A549 (cell line): ENCODE data around the gene TMOD2. TPM values are rescaled to one million over a fixed set of nuclear protein-coding genes. Genes with fewer than 3 reads are reported as not detected.
A peak's percentile ranks its signal among the peaks of the same experiment; 100 is the strongest.

Source experiments
- ATOH8 ChIP-seq: fragments of 250-450 bp; sonication (Bioruptor Pico); IDR thresholded peaks from 2 replicates; pipeline ENCODE4 v1.5.0; 2020; ENCODE audit warnings: low read depth, mild to moderate bottlenecking, moderate library complexity
- BCL3 ChIP-seq: fragments of >200 bp; sonication (Bioruptor Twin); formaldehyde crosslinking; IDR thresholded peaks from 3 replicates; pipeline ENCODE4 v1.6.1; 2016
- BHLHE40 ChIP-seq: IDR thresholded peaks from 2 replicates; pipeline ENCODE4 v1.6.1; 2012; ENCODE audit warnings: low read depth, low read length, inconsistent platforms
- CBX2 ChIP-seq: fragments of 200-600 bp; sonication (generic); IDR thresholded peaks from 2 replicates; pipeline ENCODE4 v1.6.1; 2016; ENCODE audit warnings: low read depth, mild to moderate bottlenecking, borderline replicate concordance
- CBX8 ChIP-seq: fragments of 200-600 bp; sonication (generic); IDR thresholded peaks from 2 replicates; pipeline ENCODE4 v1.6.1; 2016
- CEBPB ChIP-seq, 2 experiments: fragments of >200 bp in 1 of 2; sonication (Bioruptor Twin) in 1 of 2; formaldehyde crosslinking in 1 of 2; IDR thresholded peaks; 2 replicates each; pipeline ENCODE4 v1.6.1; 2012 to 2016
- CTCF ChIP-seq: fragments of >200 bp; sonication (Bioruptor Twin); formaldehyde crosslinking; IDR thresholded peaks from 3 replicates; pipeline ENCODE4 v1.5.1; 2016
- E2F6 ChIP-seq: IDR thresholded peaks from 2 replicates; pipeline ENCODE4 v1.6.1; 2012; ENCODE audit warnings: low read depth, borderline replicate concordance
- EHF ChIP-seq: fragments of 250-450 bp; sonication (Bioruptor Pico); IDR thresholded peaks from 2 replicates; pipeline ENCODE4 v1.5.0; 2020; ENCODE audit warnings: mild to moderate bottlenecking
- EHMT2 ChIP-seq: fragments of 200-600 bp; sonication (generic); IDR thresholded peaks from 2 replicates; pipeline ENCODE4 v1.6.1; 2016; ENCODE audit warnings: antibody characterized with exemption, low read depth, mild to moderate bottlenecking, moderate library complexity
- ELK1 ChIP-seq: fragments of 150-350 bp; IDR thresholded peaks from 2 replicates; pipeline ENCODE4 v1.6.1; 2014; ENCODE audit warnings: low read depth, mild to moderate bottlenecking, low read length
- EP300 ChIP-seq, 2 experiments: fragments of >200 bp; sonication (Bioruptor Twin); formaldehyde crosslinking; IDR thresholded peaks; 2 replicates in 1 of 2; 3 replicates in 1 of 2; pipeline ENCODE4 v1.6.1; 2016 to 2017
- ESRRA ChIP-seq: fragments of 150-350 bp; IDR thresholded peaks from 2 replicates; pipeline ENCODE4 v1.6.1; 2014; ENCODE audit warnings: mild to moderate bottlenecking, low read length, borderline replicate concordance
- FOSL2 ChIP-seq, 2 experiments: fragments of 450-650 bp in 1 of 2; fragments of >200 bp in 1 of 2; sonication (Bioruptor Twin) in 1 of 2; formaldehyde crosslinking; IDR thresholded peaks; 2 replicates each; pipeline versions ENCODE4 v1.5.0 to v1.6.1; 2016 to 2020; ENCODE audit warnings: mild to moderate bottlenecking in 1 of 2, moderate library complexity in 1 of 2
- FOXS1 ChIP-seq: fragments of 250-450 bp; sonication (Bioruptor Pico); IDR thresholded peaks from 2 replicates; pipeline ENCODE4 v1.5.0; 2020; ENCODE audit warnings: mild to moderate bottlenecking, moderate library complexity
- GATA3 ChIP-seq: IDR thresholded peaks from 2 replicates; pipeline ENCODE4 v1.6.1; 2012; ENCODE audit warnings: borderline replicate concordance
- HES2 ChIP-seq: fragments of >200 bp; sonication (Bioruptor Twin); formaldehyde crosslinking; IDR thresholded peaks from 2 replicates; pipeline ENCODE4 v1.6.1; 2016
- HOXA7 ChIP-seq: fragments of 250-450 bp; sonication (Bioruptor Pico); IDR thresholded peaks from 2 replicates; pipeline ENCODE4 v1.5.0; 2020; ENCODE audit warnings: mild to moderate bottlenecking, moderate library complexity
- HOXB13 ChIP-seq: fragments of 250-450 bp; sonication (Bioruptor Pico); IDR thresholded peaks from 2 replicates; pipeline ENCODE4 v1.5.0; 2020; ENCODE audit warnings: low read depth, mild to moderate bottlenecking, moderate library complexity
- JUN ChIP-seq, 2 experiments: fragments of >200 bp; sonication (Bioruptor Twin); formaldehyde crosslinking; IDR thresholded peaks; 2 replicates in 1 of 2; 3 replicates in 1 of 2; pipeline ENCODE4 v1.6.1; 2016 to 2017
- JUNB ChIP-seq: fragments of >200 bp; sonication (Bioruptor Twin); formaldehyde crosslinking; IDR thresholded peaks from 2 replicates; pipeline ENCODE4 v1.6.1; 2016
- KDM1A ChIP-seq: fragments of 200-600 bp; sonication (generic); IDR thresholded peaks from 2 replicates; pipeline ENCODE4 v1.6.1; 2016; ENCODE audit warnings: low read depth, mild to moderate bottlenecking
- MAFK ChIP-seq: fragments of 450-650 bp; IDR thresholded peaks from 2 replicates; pipeline ENCODE4 v1.6.1; 2014; ENCODE audit not compliant: partially characterized antibody
- MAZ ChIP-seq: fragments of 150-350 bp; IDR thresholded peaks from 2 replicates; pipeline ENCODE4 v1.6.1; 2014; ENCODE audit warnings: antibody characterized with exemption, low read depth, low read length, borderline replicate concordance
- MYC ChIP-seq: IDR thresholded peaks from 2 replicates; pipeline ENCODE4 v1.6.1; 2012; ENCODE audit warnings: mild to moderate bottlenecking, inconsistent platforms, low read length, improper control_type of control experiment, borderline replicate concordance
- NFE2L2 ChIP-seq: fragments of 150-350 bp; conservative IDR thresholded peaks from 2 replicates; pipeline ENCODE4 v1.6.1; 2014; ENCODE audit warnings: low read length
- NR3C1 ChIP-seq: fragments of >200 bp; sonication (Bioruptor Twin); formaldehyde crosslinking; IDR thresholded peaks from 3 replicates; pipeline ENCODE4 v1.6.1; 2017
- PBX3 ChIP-seq: IDR thresholded peaks from 2 replicates; pipeline ENCODE4 v1.6.1; 2012
- POLR2AphosphoS2 ChIP-seq: conservative IDR thresholded peaks from 2 replicates; pipeline ENCODE4 v1.6.1; 2012; ENCODE audit warnings: low read length, improper control_type of control experiment, inconsistent platforms
- RFX5 ChIP-seq: fragments of 450-650 bp; IDR thresholded peaks from 2 replicates; pipeline ENCODE4 v1.7.1; 2014; ENCODE audit warnings: antibody characterized with exemption, mild to moderate bottlenecking, moderate library complexity
- SREBF2 ChIP-seq: fragments of 450-650 bp; IDR thresholded peaks from 2 replicates; pipeline ENCODE4 v1.6.1; 2014; ENCODE audit warnings: mild to moderate bottlenecking, moderate library complexity
- TFCP2L1 ChIP-seq: fragments of 250-450 bp; sonication (Bioruptor Pico); IDR thresholded peaks from 2 replicates; pipeline ENCODE4 v1.5.0; 2021; ENCODE audit warnings: mild to moderate bottlenecking
- USF2 ChIP-seq: fragments of 450-650 bp; IDR thresholded peaks from 2 replicates; pipeline ENCODE4 v1.6.1; 2014; ENCODE audit warnings: antibody characterized with exemption
- ZC3H11A ChIP-seq: fragments of 450-650 bp; IDR thresholded peaks from 2 replicates; pipeline ENCODE4 v1.6.1; 2014; ENCODE audit warnings: antibody characterized with exemption, mild to moderate bottlenecking
- ZNF302 ChIP-seq: fragments of 250-450 bp; sonication (Bioruptor Pico); IDR thresholded peaks from 2 replicates; pipeline ENCODE4 v1.9.0; 2021; ENCODE audit warnings: inconsistent platforms, mild to moderate bottlenecking, moderate library complexity
- ZSCAN20 ChIP-seq: fragments of 250-450 bp; sonication (Bioruptor Pico); IDR thresholded peaks from 2 replicates; pipeline ENCODE4 v1.8.0; 2022; ENCODE audit warnings: mild to moderate bottlenecking, moderate library complexity
- polyA plus RNA-seq, 4 experiments: library from polyadenylated mRNA; depleted of rRNA in 3 of 4; stranded (reverse); fragments of >200 nt; fragmentation: RNase III in 1 of 4; extraction: RNeasy Plus Mini Kit Qiagen cat#74134 plus additional on column Dnase treatment in 1 of 4; gene quantifications; 2 replicates in 3 of 4; 3 replicates in 1 of 4; pipeline ENCODE4 v1.2.3, GENCODE V29; 2011 to 2017

Gene TMOD2
- polyA plus RNA-seq, 2 of the 4 experiments (the other 2 are of a cell fraction), result 2.1 to 2.5 TPM

GRCh38 chr15:51846463-51847230, 95.2 kb downstream of the TMOD2 start (continued):
- TF ChIP-seq ZC3H11A (no peak), E2F6 (no peak), CTCF (no peak), ZNF302 (CRISPR knock-in tag) (no peak), BCL3 (no peak), FOSL2 (IDR thresholded peaks at IDR 0.05) (peak; percentile 75), FOSL2 (CRISPR knock-in tag; IDR thresholded peaks at IDR 0.05) (peak; percentile 87), EHF (CRISPR knock-in tag) (0 out of 2 replicates have a peak, but pooled peaks have one; percentile 63), MAZ (no peak), GATA3 (no peak), EP300 (IDR thresholded peaks at IDR 0.05) (peak in 1 of 2 experiments; percentile 12; a peak in 1 of 5 replicates), FOXS1 (no peak), POLR2AphosphoS2 (no peak), MYC (no peak), HOXB13 (CRISPR knock-in tag) (no peak), MAFK (no peak), RFX5 (no peak), PBX3 (0 out of 2 replicates have a peak, but pooled peaks have one; percentile 62), HES2 (no peak), CBX2 (no peak), NFE2L2 (no peak), KDM1A (no peak), NR3C1 (no peak), BHLHE40 (no peak), CEBPB (IDR thresholded peaks at IDR 0.05) (peak; percentile 48 to 52; a peak in 3 of 4 replicates), EHMT2 (no peak), JUN (IDR thresholded peaks at IDR 0.05) (peak; percentile 20 to 55; a peak in 1 of 5 replicates), JUNB (peak; percentile 79), CBX8 (no peak), ATOH8 (no peak), SREBF2 (no peak), USF2 (no peak), HOXA7 (CRISPR knock-in tag) (no peak), TFCP2L1 (CRISPR knock-in tag) (no peak), ELK1 (no peak), ZSCAN20 (no peak), ESRRA (no peak)
